Panc1 (cell line): ENCODE results near the gene FFAR2. TPM values are rescaled to one million over a fixed set of nuclear protein-coding genes. Genes with fewer than 3 reads are reported as not detected.

Source experiments
- ATAC-seq: fragments of 200-7000 bp; cut with Tn5 transposase; 2 replicates; pipeline ENCODE4 v1.9.1; 2020; ENCODE audit warnings: mild to moderate bottlenecking, moderate library complexity
- BruUV-seq: library from RNA; stranded (reverse); fragments of 400-500 nt; replicated peaks from 2 replicates; lab custom pipeline; 2021; lab: Mats Ljungman, UMichigan
- CTCF ChIA-PET: fragments of 300-600 bp; sonication (Branson Sonifier 250); formaldehyde crosslinking; loops from one replicate; lab custom pipeline; 2022; ENCODE audit warnings: antibody characterized with exemption; lab: Charles Lee
- POLR2A ChIA-PET: fragments of 300-600 bp; sonication (Branson Sonifier 250); formaldehyde crosslinking; loops from one replicate; lab custom pipeline; 2022; ENCODE audit warnings: antibody characterized with exemption; lab: Charles Lee
- DNase-seq: peaks from one replicate; pipeline ENCODE4 v3.0.0-alpha.2; 2010; ENCODE audit warnings: low read depth, low spot score
- H3K27ac ChIP-seq: 2 replicates; pipeline ENCODE4 v1.5.1; 2011; ENCODE audit warnings: mild to moderate bottlenecking, low read length, inconsistent platforms
- H3K27me3 ChIP-seq: fragments of 200-500 bp; sonication (Bioruptor generic); 2 replicates; pipeline ENCODE4 v1.6.0; 2014; ENCODE audit warnings: low read length, inconsistent platforms; ENCODE audit not compliant: control insufficient read depth, insufficient read depth
- H3K36me3 ChIP-seq: fragments of 200-500 bp; sonication (Bioruptor generic); 2 replicates; pipeline ENCODE4 v1.5.1; 2014; ENCODE audit warnings: inconsistent platforms, mild to moderate bottlenecking, low read length, moderate library complexity; ENCODE audit not compliant: control insufficient read depth, insufficient read depth
- H3K4me1 ChIP-seq: 2 replicates; pipeline ENCODE4 v1.5.1; 2011; ENCODE audit warnings: inconsistent platforms, mild to moderate bottlenecking, low read length, moderate library complexity; ENCODE audit not compliant: control insufficient read depth, insufficient read depth
- H3K4me3 ChIP-seq, 2 experiments: 2 replicates each; pipeline ENCODE4 v1.5.1; 2011 to 2012; ENCODE audit warnings: low read depth in 2 of 2, low read length in 2 of 2, mild to moderate bottlenecking in 2 of 2, inconsistent platforms in 1 of 2, moderate library complexity in 1 of 2
- H3K9me3 ChIP-seq: fragments of 200-500 bp; sonication (Bioruptor generic); 2 replicates; pipeline ENCODE4 v1.5.1; 2014; ENCODE audit warnings: low read depth, mild to moderate bottlenecking, inconsistent platforms, low read length, moderate library complexity; ENCODE audit not compliant: control insufficient read depth, insufficient read depth
- POLR2AphosphoS5 ChIP-seq: IDR thresholded peaks from 2 replicates; pipeline ENCODE4 v1.6.1; 2012; ENCODE audit warnings: mild to moderate bottlenecking, low read depth, low read length, moderate library complexity
- SIN3A ChIP-seq: IDR thresholded peaks from 2 replicates; pipeline ENCODE4 v1.6.1; 2012; ENCODE audit warnings: low read depth, mild to moderate bottlenecking, low read length, moderate library complexity, borderline replicate concordance; ENCODE audit not compliant: insufficient read depth
- TCF7L2 ChIP-seq: IDR thresholded peaks from 2 replicates; pipeline ENCODE4 v1.6.1; 2011; ENCODE audit warnings: mild to moderate bottlenecking, low read depth, low read length, inconsistent platforms
- in situ Hi-C: cut with HindIII; loops from 2 replicates; pipeline ENCODE4 v1.10.0; 2016; ENCODE audit warnings: low sequenced_read_pairs, low pct_unique_long_range_greater_than_20kb
- intact Hi-C: fragments of 100-400 bp; cut with micrococcal nuclease; formaldehyde crosslinking; loops from one replicate; pipeline ENCODE4 v1.10.0; 2022; ENCODE audit not compliant: unreplicated experiment
- total RNA-seq: library from RNA; stranded (reverse); gene quantifications from one replicate; pipeline ENCODE4 v1.2.1, GENCODE V29; 2021; ENCODE audit not compliant: unreplicated experiment
- TF ChIP-seq, protein P1 (sequence below), 2 experiments: IDR thresholded peaks; 2 replicates each; pipeline ENCODE4 v1.6.1; 2011 to 2012; ENCODE audit warnings: low read depth in 2 of 2, control low read depth in 1 of 2, low read length in 1 of 2, mild to moderate bottlenecking in 1 of 2, moderate library complexity in 1 of 2; ENCODE audit not compliant: insufficient read depth in 1 of 2
- TF ChIP-seq, protein P2 (sequence below): fragments of 450-650 bp; IDR thresholded peaks from 2 replicates; pipeline ENCODE4 v1.5.1; 2017; ENCODE audit warnings: mild to moderate bottlenecking

Gene FFAR2
- total RNA-seq, 1 experiment from 2014 or later: not detected

DNA sequence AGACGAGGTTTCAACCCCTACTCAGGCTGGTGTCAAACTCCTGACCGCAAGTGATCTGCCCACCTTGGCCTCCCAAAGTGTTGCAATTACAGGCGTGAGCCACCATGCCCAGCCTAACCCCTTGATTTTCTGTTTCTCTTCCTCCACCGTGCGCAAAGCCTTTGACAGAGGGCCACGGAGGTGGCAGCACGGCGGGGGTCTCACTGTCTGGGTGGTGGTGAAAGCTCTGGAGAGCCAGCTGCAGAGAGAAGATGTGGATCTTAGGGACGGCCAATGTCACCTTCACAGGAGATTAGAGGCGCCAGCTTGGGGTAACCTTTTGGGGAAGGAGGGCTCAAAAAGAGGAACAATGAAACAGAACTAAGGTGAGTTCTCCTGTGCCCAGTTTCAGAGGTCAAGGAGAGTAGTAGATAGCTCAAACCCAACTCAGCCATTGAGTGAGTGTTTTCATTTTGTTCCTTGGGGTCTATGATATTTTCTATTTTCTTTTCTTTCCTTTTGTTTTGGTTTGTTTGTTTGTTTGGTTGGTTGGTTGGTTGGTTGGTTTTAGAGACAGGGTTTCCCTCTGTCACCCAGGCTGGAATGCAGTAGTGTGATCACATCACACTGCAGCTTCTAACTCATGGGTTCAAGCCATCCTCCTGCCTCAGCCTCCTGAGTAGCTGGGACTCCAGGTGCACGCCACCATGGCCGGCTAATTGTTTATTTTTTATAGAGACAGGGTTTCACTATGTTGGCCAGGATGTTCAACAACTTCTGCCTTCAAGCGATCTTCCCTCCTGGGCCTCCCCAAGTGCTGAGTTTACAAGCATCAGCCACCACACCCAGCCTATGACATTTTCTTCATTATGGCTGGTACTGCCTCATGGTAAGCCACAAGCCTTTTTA, 39.5 kb upstream of the FFAR2 start:
- ChIA-PET CTCF (no interaction called here), POLR2A (no interaction called here)
- DNase-seq (no peak), ATAC-seq (no peak)
- BruUV-seq: no TSS peak
- H3K36me3 ChIP-seq: no peaks in the 10 kb centered on the region
- H3K9me3 ChIP-seq: no peaks in the 10 kb centered on the region
- H3K27me3 ChIP-seq: peaks cover 21% of the 10 kb centered on the region; the same call in 1 of the 2 replicates
- no peaks in the 10 kb centered on the region for H3K4me1 ChIP-seq
- H3K27ac ChIP-seq: no peak overlapping the region
- H3K4me3 ChIP-seq: no peak overlapping the region
- TF ChIP-seq TCF7L2: no peak
- TF ChIP-seq POLR2AphosphoS5: no peak
- TF ChIP-seq, protein P1, sequence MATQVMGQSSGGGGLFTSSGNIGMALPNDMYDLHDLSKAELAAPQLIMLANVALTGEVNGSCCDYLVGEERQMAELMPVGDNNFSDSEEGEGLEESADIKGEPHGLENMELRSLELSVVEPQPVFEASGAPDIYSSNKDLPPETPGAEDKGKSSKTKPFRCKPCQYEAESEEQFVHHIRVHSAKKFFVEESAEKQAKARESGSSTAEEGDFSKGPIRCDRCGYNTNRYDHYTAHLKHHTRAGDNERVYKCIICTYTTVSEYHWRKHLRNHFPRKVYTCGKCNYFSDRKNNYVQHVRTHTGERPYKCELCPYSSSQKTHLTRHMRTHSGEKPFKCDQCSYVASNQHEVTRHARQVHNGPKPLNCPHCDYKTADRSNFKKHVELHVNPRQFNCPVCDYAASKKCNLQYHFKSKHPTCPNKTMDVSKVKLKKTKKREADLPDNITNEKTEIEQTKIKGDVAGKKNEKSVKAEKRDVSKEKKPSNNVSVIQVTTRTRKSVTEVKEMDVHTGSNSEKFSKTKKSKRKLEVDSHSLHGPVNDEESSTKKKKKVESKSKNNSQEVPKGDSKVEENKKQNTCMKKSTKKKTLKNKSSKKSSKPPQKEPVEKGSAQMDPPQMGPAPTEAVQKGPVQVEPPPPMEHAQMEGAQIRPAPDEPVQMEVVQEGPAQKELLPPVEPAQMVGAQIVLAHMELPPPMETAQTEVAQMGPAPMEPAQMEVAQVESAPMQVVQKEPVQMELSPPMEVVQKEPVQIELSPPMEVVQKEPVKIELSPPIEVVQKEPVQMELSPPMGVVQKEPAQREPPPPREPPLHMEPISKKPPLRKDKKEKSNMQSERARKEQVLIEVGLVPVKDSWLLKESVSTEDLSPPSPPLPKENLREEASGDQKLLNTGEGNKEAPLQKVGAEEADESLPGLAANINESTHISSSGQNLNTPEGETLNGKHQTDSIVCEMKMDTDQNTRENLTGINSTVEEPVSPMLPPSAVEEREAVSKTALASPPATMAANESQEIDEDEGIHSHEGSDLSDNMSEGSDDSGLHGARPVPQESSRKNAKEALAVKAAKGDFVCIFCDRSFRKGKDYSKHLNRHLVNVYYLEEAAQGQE (IDR thresholded peaks at IDR 0.05; ENCODE audit: insufficient read depth in 1 of 2, low read depth in 2 of 2, low read length in 1 of 2): no peak
- TF ChIP-seq SIN3A: no peak
- TF ChIP-seq, protein P2, sequence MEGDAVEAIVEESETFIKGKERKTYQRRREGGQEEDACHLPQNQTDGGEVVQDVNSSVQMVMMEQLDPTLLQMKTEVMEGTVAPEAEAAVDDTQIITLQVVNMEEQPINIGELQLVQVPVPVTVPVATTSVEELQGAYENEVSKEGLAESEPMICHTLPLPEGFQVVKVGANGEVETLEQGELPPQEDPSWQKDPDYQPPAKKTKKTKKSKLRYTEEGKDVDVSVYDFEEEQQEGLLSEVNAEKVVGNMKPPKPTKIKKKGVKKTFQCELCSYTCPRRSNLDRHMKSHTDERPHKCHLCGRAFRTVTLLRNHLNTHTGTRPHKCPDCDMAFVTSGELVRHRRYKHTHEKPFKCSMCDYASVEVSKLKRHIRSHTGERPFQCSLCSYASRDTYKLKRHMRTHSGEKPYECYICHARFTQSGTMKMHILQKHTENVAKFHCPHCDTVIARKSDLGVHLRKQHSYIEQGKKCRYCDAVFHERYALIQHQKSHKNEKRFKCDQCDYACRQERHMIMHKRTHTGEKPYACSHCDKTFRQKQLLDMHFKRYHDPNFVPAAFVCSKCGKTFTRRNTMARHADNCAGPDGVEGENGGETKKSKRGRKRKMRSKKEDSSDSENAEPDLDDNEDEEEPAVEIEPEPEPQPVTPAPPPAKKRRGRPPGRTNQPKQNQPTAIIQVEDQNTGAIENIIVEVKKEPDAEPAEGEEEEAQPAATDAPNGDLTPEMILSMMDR: no peak
- intact Hi-C loops (no loop called here), in situ Hi-C loops (no loop called here)

DNA sequence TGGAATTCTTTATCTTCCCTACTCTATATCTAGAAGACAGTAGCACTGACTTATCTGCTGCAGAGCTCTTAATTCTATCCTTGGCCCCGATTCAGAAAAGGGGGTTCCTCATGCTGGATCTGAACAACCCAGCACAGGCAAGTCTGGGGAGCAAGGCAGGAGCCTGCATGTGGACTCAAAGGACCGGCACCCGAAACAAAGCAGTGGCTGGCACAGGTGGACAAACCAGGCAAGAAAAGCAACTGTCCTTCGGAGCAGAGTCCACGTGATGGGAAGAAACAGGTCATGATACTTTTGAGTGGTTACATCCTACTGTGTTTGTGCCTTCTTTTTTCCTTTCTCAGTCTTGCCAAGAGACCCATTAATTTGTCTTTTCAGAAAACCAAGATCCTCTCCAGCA, 38.9 kb upstream of the FFAR2 start:
- Histone ChIP-seq H3K9me3 (no peaks in the 10 kb centered on the region), H3K4me3 (no peak overlapping the region), H3K27ac (no peak overlapping the region), H3K36me3 (no peaks in the 10 kb centered on the region), H3K27me3 (peaks cover 25% of the 10 kb centered on the region; the same call in 1 of the 2 replicates), H3K4me1 (no peaks in the 10 kb centered on the region)
- in situ Hi-C loops (no loop called here), intact Hi-C loops (no loop called here)
- no peak for DNase-seq
- no TSS peak for BruUV-seq
- CTCF ChIA-PET: no interaction called here
- POLR2A ChIA-PET: no interaction called here
- ATAC-seq: no peak
- TF ChIP-seq SIN3A (no peak), POLR2AphosphoS5 (no peak), TCF7L2 (no peak)
- TF ChIP-seq, protein P1 (IDR thresholded peaks at IDR 0.05; ENCODE audit: insufficient read depth in 1 of 2, low read depth in 2 of 2, low read length in 1 of 2): no peak
- TF ChIP-seq, protein P2: no peak
